ENCODE results near the gene CDH11.

Gene CDH11

GRCh38 chr16:65004570-65004969 is 117.3 kb downstream of the CDH11 start:
- Histone ChIP-seq H3K27me3 (ENCODE audit: insufficient read depth, low read length) (no peaks in the 10 kb centered on the region), H3K27ac (ENCODE audit: low read depth, low read length) (no peak overlapping the region), H3K79me2 (ENCODE audit: control insufficient read depth, insufficient read depth, low read length, unreplicated experiment) (no peaks in the 10 kb centered on the region), H2AFZ (ENCODE audit: low read length, unreplicated experiment) (no peak overlapping the region), H3K36me3 (ENCODE audit: insufficient read depth, low read length) (0 out of 2 replicates have a peak, but pooled peaks cover 9% of the 10 kb centered on the region), H3K4me1 (ENCODE audit: control insufficient read depth, insufficient read depth, low read length, unreplicated experiment) (peaks cover 15% of the 10 kb centered on the region), H3K4me3 (ENCODE audit: low read depth, low read length) (no peak overlapping the region)

GRCh38 chr16:65003621-65004020 is 118.2 kb downstream of the CDH11 start:
- Histone ChIP-seq H3K36me3 (ENCODE audit: insufficient read depth, low read length) (0 out of 2 replicates have a peak, but pooled peaks cover 9% of the 10 kb centered on the region), H3K4me1 (ENCODE audit: control insufficient read depth, insufficient read depth, low read length, unreplicated experiment) (peaks cover 15% of the 10 kb centered on the region), H2AFZ (ENCODE audit: low read length, unreplicated experiment) (no peak overlapping the region), H3K4me3 (ENCODE audit: low read depth, low read length) (no peak overlapping the region), H3K27ac (ENCODE audit: low read depth, low read length) (no peak overlapping the region), H3K79me2 (ENCODE audit: control insufficient read depth, insufficient read depth, low read length, unreplicated experiment) (no peaks in the 10 kb centered on the region), H3K27me3 (ENCODE audit: insufficient read depth, low read length) (no peaks in the 10 kb centered on the region)

- Histone ChIP-seq H3K36me3 (ENCODE audit: insufficient read depth, low read length) (0 out of 2 replicates have a peak, but pooled peaks cover 12% of the 10 kb centered on the region), H3K4me1 (ENCODE audit: control insufficient read depth, insufficient read depth, low read length, unreplicated experiment) (peaks cover 15% of the 10 kb centered on the region), H3K4me3 (ENCODE audit: low read depth, low read length) (no peak overlapping the region), H3K79me2 (ENCODE audit: control insufficient read depth, insufficient read depth, low read length, unreplicated experiment) (no peaks in the 10 kb centered on the region), H3K27me3 (ENCODE audit: insufficient read depth, low read length) (no peaks in the 10 kb centered on the region), H3K27ac (ENCODE audit: low read depth, low read length) (peak overlapping the region; percentile 77), H2AFZ (ENCODE audit: low read length, unreplicated experiment) (no peak overlapping the region)
These were observed 119.6 kb downstream of the CDH11 start for GRCh38 chr16:65002265-65002664.

GRCh38 chr16:65000654-65001053 is 121.2 kb downstream of the CDH11 start:
- Histone ChIP-seq H3K36me3 (ENCODE audit: insufficient read depth, low read length) (0 out of 2 replicates have a peak, but pooled peaks cover 3% of the 10 kb centered on the region), H3K4me3 (ENCODE audit: low read depth, low read length) (no peak overlapping the region), H2AFZ (ENCODE audit: low read length, unreplicated experiment) (no peak overlapping the region), H3K79me2 (ENCODE audit: control insufficient read depth, insufficient read depth, low read length, unreplicated experiment) (no peaks in the 10 kb centered on the region), H3K4me1 (ENCODE audit: control insufficient read depth, insufficient read depth, low read length, unreplicated experiment) (peaks cover 15% of the 10 kb centered on the region), H3K27ac (ENCODE audit: low read depth, low read length) (no peak overlapping the region), H3K27me3 (ENCODE audit: insufficient read depth, low read length) (no peaks in the 10 kb centered on the region)

GRCh38 chr16:64997751-64998150 is 124.1 kb downstream of the CDH11 start:
- 0 out of 2 replicates have a peak, but pooled peaks cover 3% of the 10 kb centered on the region for H3K36me3 ChIP-seq (ENCODE audit: insufficient read depth, low read length)
- no peaks in the 10 kb centered on the region for H3K79me2 ChIP-seq (ENCODE audit: control insufficient read depth, insufficient read depth, low read length, unreplicated experiment)
- H2AFZ ChIP-seq (ENCODE audit: low read length, unreplicated experiment), result no peak overlapping the region
- no peak overlapping the region for H3K27ac ChIP-seq (ENCODE audit: low read depth, low read length)
- H3K4me1 ChIP-seq (ENCODE audit: control insufficient read depth, insufficient read depth, low read length, unreplicated experiment), result peaks cover 15% of the 10 kb centered on the region
- no peak overlapping the region for H3K4me3 ChIP-seq (ENCODE audit: low read depth, low read length)
- no peaks in the 10 kb centered on the region for H3K27me3 ChIP-seq (ENCODE audit: insufficient read depth, low read length)

- no peak overlapping the region for H2AFZ ChIP-seq (ENCODE audit: low read length, unreplicated experiment)
- no peaks in the 10 kb centered on the region for H3K79me2 ChIP-seq (ENCODE audit: control insufficient read depth, insufficient read depth, low read length, unreplicated experiment)
- H3K27me3 ChIP-seq (ENCODE audit: insufficient read depth, low read length), result no peaks in the 10 kb centered on the region
- peaks cover 3% of the 10 kb centered on the region; the same call in 1 of the 2 replicates for H3K36me3 ChIP-seq (ENCODE audit: insufficient read depth, low read length)
- H3K4me1 ChIP-seq (ENCODE audit: control insufficient read depth, insufficient read depth, low read length, unreplicated experiment), result peaks cover 9% of the 10 kb centered on the region
- no peak overlapping the region for H3K27ac ChIP-seq (ENCODE audit: low read depth, low read length)
- H3K4me3 ChIP-seq (ENCODE audit: low read depth, low read length), result no peak overlapping the region
These were observed 124.7 kb downstream of the CDH11 start for GRCh38 chr16:64997121-64997520.

- H3K27me3 ChIP-seq (ENCODE audit: insufficient read depth, low read length), result no peaks in the 10 kb centered on the region
- H3K27ac ChIP-seq (ENCODE audit: low read depth, low read length), result no peak overlapping the region
- peaks cover 8% of the 10 kb centered on the region; the same call in 1 of the 2 replicates for H3K36me3 ChIP-seq (ENCODE audit: insufficient read depth, low read length)
- H3K79me2 ChIP-seq (ENCODE audit: control insufficient read depth, insufficient read depth, low read length, unreplicated experiment), result no peaks in the 10 kb centered on the region
- peaks cover 5% of the 10 kb centered on the region for H3K4me1 ChIP-seq (ENCODE audit: control insufficient read depth, insufficient read depth, low read length, unreplicated experiment)
- H2AFZ ChIP-seq (ENCODE audit: low read length, unreplicated experiment), result no peak overlapping the region
- H3K4me3 ChIP-seq (ENCODE audit: low read depth, low read length), result no peak overlapping the region
These were observed 125.2 kb downstream of the CDH11 start for GRCh38 chr16:64996641-64997040.

GRCh38 chr16:64993464-64993863 is 128.4 kb downstream of the CDH11 start:
- Histone ChIP-seq H3K79me2 (ENCODE audit: control insufficient read depth, insufficient read depth, low read length, unreplicated experiment) (no peaks in the 10 kb centered on the region), H3K4me1 (ENCODE audit: control insufficient read depth, insufficient read depth, low read length, unreplicated experiment) (no peaks in the 10 kb centered on the region), H3K36me3 (ENCODE audit: insufficient read depth, low read length) (peaks cover 14% of the 10 kb centered on the region; the same call in 1 of the 2 replicates), H3K27me3 (ENCODE audit: insufficient read depth, low read length) (no peaks in the 10 kb centered on the region), H3K4me3 (ENCODE audit: low read depth, low read length) (no peak overlapping the region), H3K27ac (ENCODE audit: low read depth, low read length) (no peak overlapping the region), H2AFZ (ENCODE audit: low read length, unreplicated experiment) (no peak overlapping the region)

- Histone ChIP-seq H3K36me3 (ENCODE audit: insufficient read depth, low read length) (peaks cover 15% of the 10 kb centered on the region; the same call in 1 of the 2 replicates), H3K27me3 (ENCODE audit: insufficient read depth, low read length) (no peaks in the 10 kb centered on the region), H3K4me1 (ENCODE audit: control insufficient read depth, insufficient read depth, low read length, unreplicated experiment) (no peaks in the 10 kb centered on the region), H3K79me2 (ENCODE audit: control insufficient read depth, insufficient read depth, low read length, unreplicated experiment) (no peaks in the 10 kb centered on the region), H3K4me3 (ENCODE audit: low read depth, low read length) (no peak overlapping the region), H3K27ac (ENCODE audit: low read depth, low read length) (no peak overlapping the region), H2AFZ (ENCODE audit: low read length, unreplicated experiment) (no peak overlapping the region)
These were observed 130.9 kb downstream of the CDH11 start for GRCh38 chr16:64991001-64991400.

GRCh38 chr16:64990101-64990500 is 131.8 kb downstream of the CDH11 start:
- Histone ChIP-seq H3K27ac (ENCODE audit: low read depth, low read length) (no peak overlapping the region), H3K27me3 (ENCODE audit: insufficient read depth, low read length) (no peaks in the 10 kb centered on the region), H3K36me3 (ENCODE audit: insufficient read depth, low read length) (peaks cover 15% of the 10 kb centered on the region; the same call in 1 of the 2 replicates)

GRCh38 chr16:64989050-64989449 is 132.8 kb downstream of the CDH11 start:
- Histone ChIP-seq H3K4me3 (ENCODE audit: low read depth, low read length) (no peak overlapping the region), H3K27me3 (ENCODE audit: insufficient read depth, low read length) (no peaks in the 10 kb centered on the region), H3K27ac (ENCODE audit: low read depth, low read length) (no peak overlapping the region), H3K79me2 (ENCODE audit: control insufficient read depth, insufficient read depth, low read length, unreplicated experiment) (no peaks in the 10 kb centered on the region), H3K4me1 (ENCODE audit: control insufficient read depth, insufficient read depth, low read length, unreplicated experiment) (no peaks in the 10 kb centered on the region), H2AFZ (ENCODE audit: low read length, unreplicated experiment) (no peak overlapping the region), H3K36me3 (ENCODE audit: insufficient read depth, low read length) (peaks cover 15% of the 10 kb centered on the region; the same call in 1 of the 2 replicates)

More at GRCh38 chr16:64990101-64990500, 131.8 kb downstream of the CDH11 start:
- no peaks in the 10 kb centered on the region for H3K4me1 ChIP-seq (ENCODE audit: control insufficient read depth, insufficient read depth, low read length, unreplicated experiment)
- H2AFZ ChIP-seq (ENCODE audit: low read length, unreplicated experiment), result no peak overlapping the region
- no peak overlapping the region for H3K4me3 ChIP-seq (ENCODE audit: low read depth, low read length)
- no peaks in the 10 kb centered on the region for H3K79me2 ChIP-seq (ENCODE audit: control insufficient read depth, insufficient read depth, low read length, unreplicated experiment)
